H1 (cell line): ENCODE data around the gene GCGR. TPM values are rescaled to one million over a fixed set of nuclear protein-coding genes. Genes with fewer than 3 reads are reported as not detected.
A peak's percentile ranks its signal among the peaks of the same experiment; 100 is the strongest.

Experiments used
- CTCF ChIA-PET: fragments of 300-600 bp; sonication (Branson Sonifier 250); formaldehyde crosslinking; loops from one replicate; lab custom pipeline; 2021; ENCODE audit not compliant: partially characterized antibody; lab: Charles Lee
- POLR2A ChIA-PET: fragments of 300-600 bp; sonication (Branson Sonifier 250); formaldehyde crosslinking; loops from one replicate; lab custom pipeline; 2021; ENCODE audit warnings: inconsistent platforms; ENCODE audit not compliant: partially characterized antibody; lab: Charles Lee
- DNase-seq, 2 experiments: peaks; one replicate each; pipeline versions ENCODE4 v3.0.0 to v3.0.0-alpha.2; 2010 to 2022; ENCODE audit warnings: low spot score in 2 of 2, low read depth in 1 of 2, mixed read lengths in 1 of 2
- FAIRE-seq: peaks from 2 replicates; lab custom pipeline; 2011; peaks lifted over from hg19 to GRCh38; lab: Jason Lieb, UNC
- H2AFZ ChIP-seq: 2 replicates; pipeline ENCODE4 v1.8.1; 2012; ENCODE audit warnings: low read length, inconsistent platforms
- H2AK5ac ChIP-seq: 2 replicates; pipeline ENCODE4 v1.6.1; 2013; ENCODE audit warnings: low read depth, low read length
- H2BK120ac ChIP-seq: replicated peaks from 2 replicates; pipeline ENCODE3; 2013; ENCODE audit warnings: low read depth, low read length, inconsistent platforms
- H2BK12ac ChIP-seq: 2 replicates; pipeline ENCODE4 v1.6.1; 2013; ENCODE audit warnings: low read depth, low read length
- H2BK15ac ChIP-seq: 2 replicates; pipeline ENCODE4 v1.6.1; 2013; ENCODE audit warnings: low read length
- H2BK20ac ChIP-seq: 2 replicates; pipeline ENCODE4 v1.6.1; 2013; ENCODE audit warnings: low read length
- H2BK5ac ChIP-seq: 2 replicates; pipeline ENCODE4 v1.6.1; 2013; ENCODE audit warnings: low read depth, low read length
- H3K14ac ChIP-seq: 2 replicates; pipeline ENCODE4 v1.6.1; 2013; ENCODE audit warnings: inconsistent platforms; ENCODE audit not compliant: insufficient read length
- H3K18ac ChIP-seq: 2 replicates; pipeline ENCODE4 v1.6.1; 2013; ENCODE audit warnings: low read length; ENCODE audit errors: extremely low read depth
- H3K23ac ChIP-seq: 2 replicates; pipeline ENCODE4 v1.6.1; 2013; ENCODE audit warnings: inconsistent platforms; ENCODE audit not compliant: insufficient read length
- H3K23me2 ChIP-seq: 2 replicates; pipeline ENCODE4 v1.6.1; 2013; ENCODE audit warnings: low read depth, low read length
- H3K27ac ChIP-seq: 2 replicates; pipeline ENCODE4 v1.6.1; 2011; ENCODE audit warnings: low read depth, low read length, inconsistent platforms
- H3K27me3 ChIP-seq, 4 experiments: replicated peaks in 1 of 4; 1 replicate in 1 of 4; 2 replicates in 3 of 4; pipeline versions ENCODE4 v1.6.1 to v1.8.1; 2011 to 2013; ENCODE audit warnings: low read length in 3 of 4, mild to moderate bottlenecking in 3 of 4, inconsistent platforms in 2 of 4, mixed read lengths in 2 of 4, moderate library complexity in 1 of 4; ENCODE audit not compliant: control insufficient read depth in 3 of 4, insufficient read depth in 3 of 4; ENCODE audit errors: extremely low read depth in 1 of 4
- H3K36me3 ChIP-seq, 4 experiments: 2 replicates each; pipeline versions ENCODE4 v1.6.1 to v1.8.1; 2011 to 2013; ENCODE audit warnings: mild to moderate bottlenecking in 4 of 4, low read length in 3 of 4, moderate library complexity in 2 of 4, control low read depth in 1 of 4, inconsistent platforms in 1 of 4; ENCODE audit not compliant: insufficient read depth in 4 of 4, control insufficient read depth in 2 of 4
- H3K4ac ChIP-seq: replicated peaks from 2 replicates; pipeline ENCODE3; 2013; ENCODE audit warnings: low read length, low read depth, mixed read lengths, inconsistent platforms; ENCODE audit not compliant: insufficient read length
- H3K4me1 ChIP-seq, 4 experiments: replicated peaks in 1 of 4; 1 replicate in 1 of 4; 2 replicates in 3 of 4; pipeline versions ENCODE4 v1.6.1 to v1.8.1; 2011 to 2013; ENCODE audit warnings: low read length in 3 of 4, inconsistent platforms in 2 of 4, mixed read lengths in 1 of 4; ENCODE audit not compliant: insufficient read depth in 4 of 4, control insufficient read depth in 3 of 4
- H3K4me2 ChIP-seq, 2 experiments: 2 replicates each; pipeline versions ENCODE4 v1.6.1 to v1.8.1; 2011 to 2013; ENCODE audit warnings: low read depth in 2 of 2, low read length in 2 of 2, control low read depth in 1 of 2, inconsistent platforms in 1 of 2, mild to moderate bottlenecking in 1 of 2; ENCODE audit not compliant: insufficient read depth in 1 of 2
- H3K4me3 ChIP-seq, 4 experiments: fragments of 200-600, 300-600 bp in 1 of 4; sonication (generic), shearing (Covaris generic), sonication (Bioruptor Twin) in 1 of 4; 2 replicates each; pipeline versions ENCODE4 v1.5.1 to v1.8.1; 2011 to 2016; ENCODE audit warnings: low read length in 4 of 4, low read depth in 3 of 4, control low read depth in 2 of 4, inconsistent platforms in 2 of 4, mild to moderate bottlenecking in 2 of 4, mixed read lengths in 1 of 4, moderate library complexity in 1 of 4; ENCODE audit not compliant: insufficient read depth in 2 of 4; ENCODE audit errors: extremely low read depth in 1 of 4
- H3K56ac ChIP-seq: replicated peaks from 2 replicates; pipeline ENCODE3; 2013; ENCODE audit warnings: low read depth, mild to moderate bottlenecking, mixed read lengths, low read length, inconsistent platforms; ENCODE audit not compliant: insufficient read length
- H3K79me1 ChIP-seq: 2 replicates; pipeline ENCODE4 v1.6.1; 2013; ENCODE audit warnings: low read depth, low read length, control low read depth
- H3K79me2 ChIP-seq, 2 experiments: 2 replicates each; pipeline versions ENCODE4 v1.6.1 to v1.8.1; 2012 to 2013; ENCODE audit warnings: low read length in 2 of 2, mild to moderate bottlenecking in 2 of 2, inconsistent platforms in 1 of 2; ENCODE audit not compliant: insufficient read depth in 2 of 2, control insufficient read depth in 1 of 2
- H3K9ac ChIP-seq, 4 experiments: replicated peaks in 1 of 4; 1 replicate in 1 of 4; 2 replicates in 3 of 4; pipeline versions ENCODE4 v1.6.1 to v1.8.1; 2011 to 2013; ENCODE audit warnings: low read depth in 3 of 4, low read length in 3 of 4, control low read depth in 2 of 4, mild to moderate bottlenecking in 2 of 4, moderate library complexity in 2 of 4, inconsistent platforms in 1 of 4; ENCODE audit errors: extremely low read depth in 1 of 4
- H3K9me3 ChIP-seq, 2 experiments: 2 replicates each; pipeline versions ENCODE4 v1.6.1 to v1.8.1; 2012 to 2013; ENCODE audit warnings: mild to moderate bottlenecking in 2 of 2, moderate library complexity in 2 of 2, control low read depth in 1 of 2, inconsistent platforms in 1 of 2, low read depth in 1 of 2, low read length in 1 of 2, mixed read lengths in 1 of 2; ENCODE audit not compliant: insufficient read depth in 2 of 2
- H4K20me1 ChIP-seq, 2 experiments: replicated peaks in 1 of 2; 2 replicates each; pipeline versions ENCODE3 to v1.8.1; 2011 to 2013; ENCODE audit warnings: inconsistent platforms in 2 of 2, low read length in 2 of 2, mild to moderate bottlenecking in 1 of 2; ENCODE audit not compliant: insufficient read depth in 2 of 2, control insufficient read depth in 1 of 2
- H4K5ac ChIP-seq: 2 replicates; pipeline ENCODE4 v1.6.1; 2013; ENCODE audit warnings: low read length, low read depth, mixed read lengths, inconsistent platforms; ENCODE audit not compliant: insufficient read length
- H4K8ac ChIP-seq: 2 replicates; pipeline ENCODE4 v1.8.0; 2013; ENCODE audit warnings: mild to moderate bottlenecking, moderate library complexity, low read length, inconsistent platforms; ENCODE audit not compliant: insufficient read depth; ENCODE audit errors: extremely low read depth
- H4K91ac ChIP-seq: replicated peaks from 2 replicates; pipeline ENCODE3; 2013; ENCODE audit warnings: low read length, mixed read lengths, inconsistent platforms; ENCODE audit not compliant: insufficient read length
- CREB1 ChIP-seq: IDR thresholded peaks from 2 replicates; pipeline ENCODE4 v1.6.1; 2012; ENCODE audit warnings: inconsistent platforms
- EP300 ChIP-seq, 2 experiments: IDR thresholded peaks; 1 replicate in 1 of 2; 2 replicates in 1 of 2; pipeline ENCODE4 v1.6.1; 2011 to 2012; ENCODE audit warnings: low read depth in 2 of 2, low read length in 2 of 2, mild to moderate bottlenecking in 2 of 2, borderline replicate concordance in 1 of 2, inconsistent platforms in 1 of 2, moderate library complexity in 1 of 2
- WGBS, 2 experiments: shearing (Covaris generic) in 1 of 2; methylation state at CpG; one replicate each; pipeline versions ENCODE4 v1.1.6 to v1.1.7; 2013 to 2015; ENCODE audit warnings: low lambda C conversion rate in 2 of 2, mixed read lengths in 2 of 2, inconsistent platforms in 1 of 2, low coverage in 1 of 2, missing lambda C conversion rate in 1 of 2; ENCODE audit not compliant: insufficient replicate concordance in 2 of 2, insufficient coverage in 1 of 2, insufficient read length in 1 of 2; ENCODE audit errors: extremely low coverage in 1 of 2, missing lambda C conversion rate in 1 of 2; 5-methylcytosine and 5-hydroxymethylcytosine counted together
- polyA plus RNA-seq, 7 experiments: library from polyadenylated mRNA; depleted of rRNA in 3 of 7; stranded (reverse) in 5 of 7; unstranded in 2 of 7; fragments of >200 nt in 5 of 7; fragments of 200-250 nt in 2 of 7; gene quantifications; 1 replicate in 5 of 7; 2 replicates in 1 of 7; 4 replicates in 1 of 7; pipeline versions ENCODE4 v1.2.1 to v1.2.3, GENCODE V29; 2011 to 2013; ENCODE audit warnings: missing spikeins in 2 of 7, mixed read lengths in 2 of 7
- total RNA-seq: library from RNA; stranded (reverse); fragmentation: NEBNext Ultra II Directional; extraction: Animal tissue kit (Norgen Biotek cat#: 25700); gene quantifications from 2 replicates; pipeline ENCODE4 v1.2.1, GENCODE V29; 2021

The GCGR gene
- total and polyA plus RNA-seq, 2 of the 8 experiments (the other 6 are each of a cell fraction or from before 2014, with no cell fraction given) = 0.44 to 0.56 TPM

DNA sequence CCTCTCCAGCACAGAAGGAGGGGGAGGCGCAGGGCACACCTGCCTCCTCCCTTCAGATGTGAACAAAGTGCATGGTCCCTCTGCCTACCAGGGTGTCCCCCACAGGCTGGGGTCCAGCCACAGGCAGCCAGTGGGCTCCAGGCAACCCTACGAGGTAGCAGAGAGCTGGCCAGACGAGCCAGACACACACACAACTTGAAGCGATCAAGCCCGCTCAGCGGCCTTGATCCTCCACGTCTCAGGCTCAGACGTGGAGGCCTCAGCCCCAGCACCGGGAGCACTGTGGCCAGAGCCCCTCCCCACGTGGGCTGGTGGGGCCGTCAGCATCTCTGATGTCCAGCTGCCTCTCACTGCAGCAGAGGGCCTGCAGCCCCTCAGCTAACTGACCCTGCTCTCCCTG, 20.6 kb downstream of the GCGR start:
- TF ChIP-seq EP300 (IDR thresholded peaks at IDR 0.05; ENCODE audit: borderline replicate concordance in 1 of 2, low read depth in 2 of 2, low read length in 2 of 2) (no peak), CREB1 (no peak)
- TF ChIP-seq, all 59 proteins: peak for 0
- Histone ChIP-seq H3K56ac (no peak overlapping the region), H2BK120ac (no peak overlapping the region), H3K23me2 (no peaks in the 10 kb centered on the region), H3K18ac (no peak overlapping the region), H3K4me2 (no peak overlapping the region), H3K79me2 (peaks cover 0 to 3% of the 10 kb centered on the region in 2 experiments; a peak in 1 of 4 replicates), H3K9me3 (no peaks in the 10 kb centered on the region), H3K9ac (0 out of 7 replicates have a peak overlapping the region, but pooled peaks of 1 of the 4 experiments have one; percentile 3), H3K4me3 (no peak overlapping the region), H3K4ac (no peak overlapping the region), H4K8ac (no peak overlapping the region), H2BK12ac (no peak overlapping the region), H2BK15ac (no peak overlapping the region), H3K27ac (peak overlapping the region; percentile 36; the same call in 1 of the 2 replicates), H2AFZ (no peak overlapping the region), H3K27me3 (no peaks in the 10 kb centered on the region), H3K36me3 (no peaks in the 10 kb centered on the region; a peak in 1 of 8 replicates), H3K23ac (no peak overlapping the region), H4K5ac (no peak overlapping the region), H2BK5ac (no peak overlapping the region), H4K20me1 (peaks cover 4 to 14% of the 10 kb centered on the region in 2 experiments), H2BK20ac (no peak overlapping the region), H3K4me1 (peaks cover 0 to 14% (median 7%) of the 10 kb centered on the region in 4 experiments; a peak in 5 of 7 replicates), H3K14ac (no peak overlapping the region), H2AK5ac (no peak overlapping the region), H3K79me1 (peaks cover 2% of the 10 kb centered on the region; the same call in 1 of the 2 replicates), H4K91ac (no peak overlapping the region)
- ChIA-PET CTCF (interaction anchor here (0.7 to 2.2 kb wide), 9 partner anchors 11 to 185 kb away, joined by 3 to 6 read pairs (median 5); no protein-coding TSS in a partner anchor), POLR2A (interaction anchor here (0.9 to 2.2 kb wide), 7 partner anchors 9 to 122 kb away, joined by 3 to 9 read pairs (median 3); partner anchors contain the start of genes MCRIP1 and MRPL12)
- 89% methylated on average over 10 of the region's 11 CpGs; no CpG with 5 or more reads in 1 of the 2 experiments for WGBS, 2 experiments
- DNase-seq (no peak), FAIRE-seq (no peak)
